ENCODE results near the gene KPRP.

The KPRP gene

GRCh38 chr1:152757747-152758146 is at the start of gene KPRP:
Gene KPRP (plus strand): TSS chr1:152758025. CDS start chr1:152759589, 1,564 bp downstream.
- DNase-seq (ENCODE audit: low spot score), result no peak

- no peak for DNase-seq (ENCODE audit: low spot score)
Measured at GRCh38 chr1:152718238-152718637, 39.6 kb upstream of the KPRP start.

DNA sequence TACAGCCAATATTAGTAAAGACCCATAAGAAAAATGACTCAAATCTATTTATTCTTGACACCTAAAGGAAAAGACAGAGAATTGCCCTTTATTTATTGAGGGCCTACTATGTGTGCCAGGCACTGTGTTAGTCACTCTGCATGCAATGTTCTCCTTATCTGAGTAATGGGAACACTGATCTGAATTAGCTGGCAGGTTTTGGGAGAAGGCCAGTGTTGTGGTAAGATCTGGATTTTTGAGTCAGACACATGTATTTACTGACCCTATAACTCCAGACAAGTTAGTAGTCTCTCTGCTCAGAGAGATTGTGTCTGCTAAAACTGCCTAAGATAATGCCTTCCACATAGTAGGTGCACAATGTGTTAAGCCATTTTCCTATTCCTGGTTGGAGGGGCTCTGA is 32.6 kb upstream of the KPRP start:
- no peak for DNase-seq (ENCODE audit: low spot score)

- no peak for DNase-seq (ENCODE audit: low spot score)
Measured at GRCh38 chr1:152728986-152729385, 28.8 kb upstream of the KPRP start.

DNA sequence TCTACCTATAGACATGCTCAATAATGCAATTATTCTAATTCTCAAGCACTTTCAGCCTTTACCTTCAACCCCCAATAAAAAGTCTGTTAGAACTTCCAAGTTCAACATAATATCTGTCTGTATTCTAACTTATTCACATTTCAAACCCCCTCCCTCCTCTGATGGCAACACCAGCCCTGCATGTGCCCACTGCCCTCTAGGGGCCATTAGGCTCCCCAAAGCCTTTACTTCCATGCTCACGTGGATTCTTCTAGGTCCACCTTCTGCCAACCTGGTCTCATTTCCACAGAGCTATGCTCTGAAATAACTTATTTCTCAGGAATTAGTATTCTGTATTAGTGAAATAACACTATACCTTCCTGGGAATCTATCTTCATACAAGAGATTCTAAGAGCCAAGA is 22.2 kb upstream of the KPRP start:
- DNase-seq (ENCODE audit: low spot score), result no peak

DNA sequence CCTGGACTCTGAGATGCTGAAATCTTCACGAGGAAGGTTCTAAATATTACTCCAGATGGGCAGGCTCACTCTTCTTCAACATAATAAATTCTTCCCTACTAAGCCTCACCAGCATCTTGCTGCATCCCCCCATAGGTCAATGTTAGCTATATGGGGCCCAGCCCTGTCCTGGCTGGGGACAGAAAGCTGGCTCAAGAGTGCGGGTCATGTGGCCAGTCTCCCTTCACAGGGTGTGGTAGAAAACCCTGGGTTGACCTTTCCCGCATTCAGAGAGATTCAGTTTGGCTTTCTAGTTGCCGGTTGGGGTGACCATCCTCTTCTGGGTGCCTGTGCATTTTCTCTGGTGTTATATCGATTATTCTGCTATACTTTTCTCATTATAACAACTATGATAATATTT is 19.8 kb upstream of the KPRP start:
- DNase-seq (ENCODE audit: low spot score), result no peak

- no peak for DNase-seq (ENCODE audit: low spot score)
Measured at GRCh38 chr1:152739841-152740240, 18.0 kb upstream of the KPRP start.

GRCh38 chr1:152741656-152742055 is 16.2 kb upstream of the KPRP start:
- DNase-seq (ENCODE audit: low spot score), result no peak

GRCh38 chr1:152743371-152744145 is 14.3 kb upstream of the KPRP start:
- DNase-seq (ENCODE audit: low spot score), result no peak

- DNase-seq (ENCODE audit: low spot score), result peak; percentile 22
Measured at GRCh38 chr1:152745289-152745704, 12.5 kb upstream of the KPRP start.

DNA sequence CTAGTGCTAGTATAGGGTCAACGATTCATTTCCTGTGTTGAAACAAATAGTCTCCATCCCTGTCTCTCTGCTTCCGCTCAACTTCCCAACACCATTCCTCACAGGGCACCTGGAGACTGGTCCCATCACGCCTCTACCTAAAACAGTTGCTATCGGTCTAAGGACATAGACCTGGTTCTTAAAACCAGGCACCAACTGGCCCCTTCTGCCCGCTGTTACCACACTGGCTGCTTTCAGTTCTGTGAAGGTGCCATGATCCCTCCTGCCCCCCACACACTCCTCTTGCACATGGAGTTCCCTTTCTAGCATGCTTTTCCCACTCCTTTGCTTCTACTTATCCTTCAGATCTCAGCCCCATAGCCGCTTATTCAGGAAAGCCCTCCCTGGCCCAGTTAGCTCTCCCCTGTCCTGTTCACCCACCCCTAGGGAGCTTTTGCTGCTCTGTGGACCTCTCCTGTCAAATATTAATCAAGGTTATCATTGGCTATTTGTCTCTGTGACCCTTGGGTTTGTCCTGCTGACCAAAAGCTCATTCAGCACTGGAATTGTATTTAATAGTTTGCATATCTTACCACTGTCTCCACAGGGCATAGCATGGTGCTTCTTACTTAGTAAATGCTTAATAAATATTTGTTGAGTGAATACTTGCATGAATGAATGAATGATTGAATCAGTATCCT is 11.9 kb upstream of the KPRP start:
- no peak for DNase-seq (ENCODE audit: low spot score)

DNA sequence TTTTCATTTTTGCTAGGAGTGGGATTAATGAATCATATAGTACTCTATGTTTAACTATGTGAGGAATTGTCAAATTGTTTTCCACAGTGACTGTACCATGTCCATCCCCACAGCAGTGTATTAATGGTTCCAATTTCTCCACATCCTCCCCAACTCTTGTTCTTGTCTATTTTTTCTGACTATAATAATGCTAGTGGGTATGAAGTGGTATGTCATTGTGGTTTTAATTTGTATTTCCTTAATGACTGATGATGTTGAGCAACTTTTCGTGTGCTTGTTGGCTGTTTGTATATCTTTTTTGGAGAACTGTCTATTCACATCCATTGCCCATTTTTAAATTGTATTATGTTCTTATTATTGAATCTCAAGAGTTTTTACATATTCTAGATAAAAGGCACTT is 10.0 kb upstream of the KPRP start:
- DNase-seq (ENCODE audit: low spot score), result no peak

- DNase-seq (ENCODE audit: low spot score), result peak; percentile 82
Measured at GRCh38 chr1:152752225-152752624, 5.6 kb upstream of the KPRP start.

DNA sequence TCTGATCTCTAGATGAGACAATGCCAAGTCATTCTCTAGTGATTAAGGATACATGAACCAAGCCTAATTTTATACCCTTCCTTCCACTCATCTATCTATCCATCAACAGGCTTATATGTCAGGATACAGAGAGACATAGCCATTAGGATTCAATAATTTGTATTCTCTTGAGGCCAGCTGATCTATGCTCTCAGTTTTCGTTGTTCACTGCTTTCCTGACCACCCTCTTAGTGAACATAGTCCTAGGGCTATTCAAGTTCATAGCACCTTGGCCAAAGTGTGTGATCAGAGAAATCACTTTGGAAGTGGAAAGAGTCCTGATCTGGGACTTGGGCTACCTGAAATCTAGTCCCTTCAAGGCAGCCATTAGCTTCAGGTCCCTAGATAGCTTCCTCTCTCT is 4.2 kb upstream of the KPRP start:
- no peak for DNase-seq (ENCODE audit: low spot score)

GRCh38 chr1:152756872-152757271 is 953 bp upstream of the KPRP start:
- peak; percentile 46 for DNase-seq (ENCODE audit: low spot score)

DNA sequence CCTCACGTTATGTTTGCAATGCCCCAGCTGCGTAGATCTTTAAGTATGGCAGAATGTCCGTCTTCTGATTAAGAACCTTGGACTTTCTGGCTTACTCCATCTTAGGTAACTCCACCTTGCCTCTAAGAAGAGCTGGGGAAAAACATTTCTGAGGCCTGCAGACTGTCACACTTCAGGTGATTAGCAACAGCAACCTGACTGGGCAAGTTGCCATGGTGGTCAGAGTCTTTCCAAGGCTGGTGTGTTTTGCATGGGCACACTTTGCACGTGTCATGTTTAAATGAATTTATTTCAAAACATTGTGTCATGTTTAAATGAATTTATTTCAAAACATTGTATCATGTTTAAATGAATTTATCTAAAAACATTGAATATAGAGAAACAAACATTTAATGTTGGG is 811 bp downstream of the KPRP start:
- no peak for DNase-seq (ENCODE audit: low spot score)

GRCh38 chr1:152759453-152760173 is 1.8 kb downstream of the KPRP start:
- no peak for DNase-seq (ENCODE audit: low spot score)

DNA sequence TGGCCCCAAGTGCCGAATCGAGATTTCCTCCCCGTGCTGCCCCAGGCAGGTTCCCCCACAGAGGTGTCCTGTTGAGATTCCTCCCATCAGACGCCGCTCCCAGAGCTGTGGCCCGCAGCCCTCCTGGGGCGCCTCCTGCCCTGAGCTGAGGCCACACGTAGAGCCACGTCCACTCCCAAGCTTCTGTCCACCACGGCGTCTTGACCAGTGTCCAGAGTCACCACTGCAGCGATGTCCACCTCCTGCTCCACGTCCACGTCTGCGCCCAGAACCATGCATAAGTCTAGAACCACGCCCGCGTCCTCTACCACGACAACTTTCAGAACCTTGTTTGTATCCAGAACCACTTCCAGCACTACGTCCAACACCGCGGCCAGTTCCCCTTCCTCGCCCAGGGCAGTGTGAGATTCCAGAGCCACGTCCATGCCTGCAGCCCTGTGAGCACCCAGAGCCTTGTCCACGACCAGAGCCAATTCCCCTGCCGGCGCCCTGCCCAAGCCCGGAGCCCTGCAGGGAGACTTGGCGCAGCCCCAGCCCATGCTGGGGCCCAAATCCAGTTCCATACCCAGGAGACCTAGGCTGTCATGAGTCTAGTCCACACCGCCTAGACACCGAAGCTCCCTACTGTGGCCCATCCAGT is 2.8 kb downstream of the KPRP start:
- DNase-seq (ENCODE audit: low spot score), result no peak

DNA sequence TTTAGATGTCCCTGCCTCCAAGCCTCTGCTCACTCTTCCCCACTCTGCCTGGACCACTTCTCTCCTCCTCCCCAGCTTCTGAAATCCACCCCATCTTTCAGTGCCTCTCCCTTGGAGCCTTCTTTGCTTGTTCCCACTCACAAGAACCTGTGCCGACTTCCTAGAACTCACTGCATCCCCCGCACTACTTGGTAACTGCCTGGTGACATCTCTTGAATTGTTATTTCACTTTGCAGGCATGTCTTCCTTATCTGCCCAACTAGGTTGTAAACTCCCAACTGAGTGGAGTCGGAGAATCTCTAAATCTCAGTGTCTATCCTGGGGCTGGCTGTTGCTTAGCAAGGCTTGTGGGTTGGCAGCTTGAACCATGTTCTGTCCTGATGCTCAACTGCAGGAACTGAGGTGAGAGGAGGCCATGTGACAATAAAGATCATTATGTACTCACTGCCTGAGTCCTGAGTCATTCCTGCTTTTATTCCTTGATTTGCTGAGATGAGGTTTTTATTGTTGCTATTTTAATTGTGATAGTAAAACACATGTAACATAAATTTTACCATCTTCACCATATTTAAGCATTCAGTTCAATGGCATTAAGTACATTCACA is 3.9 kb downstream of the KPRP start:
- no peak for DNase-seq (ENCODE audit: low spot score)

DNA sequence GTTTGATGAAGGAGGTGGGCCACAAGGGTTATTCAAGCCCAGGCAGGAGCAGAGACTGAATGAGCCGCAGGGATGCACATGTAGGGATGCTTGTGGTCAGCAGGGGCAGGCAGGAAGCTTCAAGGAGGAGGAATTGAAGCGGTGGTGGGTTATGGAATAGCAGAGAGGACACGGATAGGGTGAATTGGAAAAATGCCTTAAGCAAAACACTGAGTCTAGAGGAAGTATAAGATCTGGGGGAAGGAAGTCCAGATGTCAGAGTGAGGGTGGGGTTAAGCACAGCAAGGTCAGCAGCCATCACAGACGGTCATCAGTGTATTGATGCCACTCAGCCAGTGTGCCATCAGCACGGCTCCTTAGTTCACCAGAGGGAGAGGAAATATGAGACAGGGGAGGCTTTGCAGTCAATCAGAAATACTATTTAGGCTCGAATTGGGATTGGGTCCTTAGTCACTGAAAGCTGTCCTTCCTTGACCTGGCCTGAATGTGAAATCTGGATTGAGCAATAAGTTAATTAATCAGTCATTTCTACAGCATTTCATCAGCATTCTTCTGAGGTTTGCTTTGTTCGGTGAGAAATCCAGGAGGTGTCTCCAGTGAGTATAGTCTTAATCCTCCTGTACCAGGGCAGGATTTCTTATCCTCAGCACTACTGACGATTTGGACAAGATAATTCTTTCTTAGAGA is 11.2 kb downstream of the KPRP start:
- no peak for DNase-seq (ENCODE audit: low spot score)

DNA sequence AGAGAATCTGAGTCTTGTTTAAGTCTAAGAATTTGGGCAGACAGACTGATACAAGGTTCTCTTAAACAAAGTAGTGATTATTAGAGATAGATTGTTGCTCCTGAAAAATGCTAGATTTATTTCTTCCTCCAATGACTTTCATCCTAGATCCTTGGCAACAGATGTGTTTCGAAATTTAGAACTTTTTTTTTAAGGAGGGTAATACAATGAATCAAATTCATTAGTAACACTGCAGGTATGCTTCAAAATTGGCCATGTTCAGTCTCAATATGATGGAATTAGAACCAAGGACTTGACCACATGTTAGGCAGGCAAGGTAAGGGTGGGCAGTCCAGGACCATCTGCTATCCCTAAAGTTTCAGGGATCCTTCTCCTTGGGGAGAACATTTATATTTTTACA is 12.6 kb downstream of the KPRP start:
- no peak for DNase-seq (ENCODE audit: low spot score)

DNA sequence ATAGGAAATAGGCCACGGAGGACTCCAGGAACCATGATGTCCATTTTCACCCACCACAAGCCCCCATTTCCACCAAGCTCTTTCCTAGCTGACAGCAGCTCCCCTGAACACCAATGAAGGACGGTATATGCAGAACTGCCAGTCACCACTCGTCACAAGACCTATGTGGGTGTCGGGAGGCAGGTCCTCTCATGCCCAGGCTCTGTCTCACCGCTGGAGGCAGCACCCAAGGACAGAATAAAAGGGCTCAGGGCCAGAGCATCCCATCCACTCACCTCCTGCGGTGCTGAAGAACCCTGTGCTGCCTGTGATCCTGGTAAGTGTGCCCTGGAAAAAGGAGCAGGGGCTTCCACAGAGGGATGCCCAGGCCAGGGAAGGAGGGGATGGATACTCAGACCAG is 17.1 kb downstream of the KPRP start, which contains the start of gene LCE1F:
TSS of gene LCE1F (plus strand) at position 266 of the 400 bp plus-strand sequence. CDS start 1,232 bp downstream, outside the sequence.
- no peak for DNase-seq (ENCODE audit: low spot score)

Measured in AG08396 (cell line).